ENCODE results near the gene C16orf96. TPM values are rescaled to one million over a fixed set of nuclear protein-coding genes. Genes with fewer than 3 reads are reported as not detected.

C16orf96 gene
- total and polyA plus RNA-seq, 2 donors (not counting 3 experiments of a cell fraction or from before 2014, with no cell fraction given): not detected

GRCh38 chr16:4612977-4613635, 57.0 kb downstream of the C16orf96 start:
- TSS peak; percentile 23 for BruUV-seq (replicated peaks)
- Histone ChIP-seq H3K9ac (replicated peaks; ENCODE audit: extremely low read depth, insufficient read depth, low read length) (peak overlapping the region; percentile 77), H3K27me3 (ENCODE audit: control insufficient read depth in 2 of 2, insufficient read depth in 2 of 2, low read length in 2 of 2) (no peaks in the 10 kb centered on the region), H3K4me2 (ENCODE audit: insufficient read depth, low read length) (peak overlapping the region; percentile 49), H3K36me3 (ENCODE audit: control insufficient read depth in 2 of 2, extremely low read depth in 1 of 2, insufficient read depth in 2 of 2, low read length in 2 of 2) (peaks cover 0 to 7% of the 10 kb centered on the region in 2 experiments), H3K4me1 (ENCODE audit: control insufficient read depth, extremely low read depth, insufficient read depth, low read length) (peaks cover 21% of the 10 kb centered on the region), H2AFZ (ENCODE audit: low read depth, low read length) (no peak overlapping the region), H3K9me3 (replicated peaks; ENCODE audit: control insufficient read depth, insufficient read depth, low read length) (no peaks in the 10 kb centered on the region), H3K27ac (ENCODE audit: insufficient read depth, low read depth, low read length) (no peak overlapping the region), H3K9me1 (replicated peaks; ENCODE audit: control insufficient read depth, extremely low read depth, insufficient read depth, low read length) (no peaks in the 10 kb centered on the region), H4K20me1 (replicated peaks; ENCODE audit: control insufficient read depth, extremely low read depth, insufficient read depth, low read length) (no peaks in the 10 kb centered on the region), H3K79me2 (ENCODE audit: control insufficient read depth, insufficient read depth, low read length) (peaks cover 19% of the 10 kb centered on the region), H3K4me3 (replicated peaks in 1 of 3; ENCODE audit: insufficient read depth in 1 of 3, low read depth in 1 of 3, low read length in 3 of 3) (peak overlapping the region; percentile 47 to 85 (median 52))
- FAIRE-seq (no peak), DNase-seq (ENCODE audit: low read depth, low spot score) (no peak)
- intact Hi-C loops (cut with micrococcal nuclease): loop anchor here (5.0 kb wide), 2 partner anchors 76 to 344 kb away; partner anchors contain the start of genes CDIP1 and SEC14L5
- dilution Hi-C loops (cut with MboI; ENCODE audit: extremely low pct_ligation_motif_present, low sequenced_read_pairs): no loop called here
- ChIA-PET POLR2A (no interaction called here), CTCF (interaction anchor here (1.0 kb wide), 1 partner anchor 77 kb away, joined by 3 read pairs; no protein-coding TSS in a partner anchor)
- TF ChIP-seq EZH2 (IDR thresholded peaks at IDR 0.05; ENCODE audit: borderline replicate concordance, low read depth, low read length, severe bottlenecking) (no peak), MYC (IDR thresholded peaks at IDR 0.05; ENCODE audit: low read depth, low read length) (no peak), MAX (IDR thresholded peaks at IDR 0.05; ENCODE audit: insufficient read depth, insufficient read length) (no peak), FOS (IDR thresholded peaks at IDR 0.05; ENCODE audit: borderline replicate concordance, insufficient read depth, low read length) (no peak), JUN (IDR thresholded peaks at IDR 0.05; ENCODE audit: borderline replicate concordance, insufficient read depth, insufficient read length, low read depth) (no peak), POLR2A (IDR thresholded peaks at IDR 0.05; ENCODE audit: low read depth, low read length) (no peak), POLR2AphosphoS5 (IDR thresholded peaks at IDR 0.05; ENCODE audit: insufficient read depth, low read depth, low read length) (no peak), CTCF (IDR thresholded peaks at IDR 0.05; ENCODE audit: extremely low read depth in 1 of 2, insufficient read depth in 1 of 2, low read depth in 1 of 2, low read length in 2 of 2) (no peak), GATA2 (IDR thresholded peaks at IDR 0.05; ENCODE audit: insufficient read depth, insufficient read length, low read depth, low read length) (no peak)

All from endothelial cell of umbilical vein (primary cell).